ENCODE measurements around the gene CRB3.

Gene CRB3

GRCh38 chr19:6514926-6515544 is 51.0 kb downstream of the CRB3 start:
- no peak overlapping the region for H3K4me3 ChIP-seq (ENCODE audit: low read depth, low read length)
- no peak for TF ChIP-seq CTCF (IDR thresholded peaks at IDR 0.05; ENCODE audit: low read depth, low read length, missing control alignments)
- DNase-seq (ENCODE audit: low read depth), result no peak

- H3K4me3 ChIP-seq (ENCODE audit: low read depth, low read length), result peak overlapping the region; percentile 76
- DNase-seq (ENCODE audit: low read depth), result peak; percentile 86
- TF ChIP-seq CTCF (IDR thresholded peaks at IDR 0.05; ENCODE audit: low read depth, low read length, missing control alignments), result no peak
Observed at GRCh38 chr19:6516018-6516658, 52.1 kb downstream of the CRB3 start.
